Upper lobe of left lung (tissue), 4 donors: ENCODE results near the gene AFAP1L1.

Source experiments
- EP300 ChIP-seq, 4 donors: sonication (generic); formaldehyde crosslinking; IDR thresholded peaks; one replicate each; pipeline ENCODE4 v1.5.1; 2017; ENCODE audit warnings: antibody characterized with exemption in 4 of 4, control low read depth in 2 of 4
- POLR2A ChIP-seq, 4 donors: fragments of 450-650 bp; IDR thresholded peaks; one replicate each; pipeline ENCODE4 v1.5.1; 2016 to 2017; ENCODE audit warnings: antibody characterized with exemption in 4 of 4, mild to moderate bottlenecking in 2 of 4
- POLR2AphosphoS5 ChIP-seq, 2 donors: sonication (generic); formaldehyde crosslinking; IDR thresholded peaks; one replicate each; pipeline ENCODE4 v1.5.1; 2017; ENCODE audit warnings: antibody characterized with exemption in 2 of 2
- TF ChIP-seq, protein P1 (sequence below), 6 experiments: fragments of 450-650 bp in 4 of 6; fragments of 200-600 bp in 2 of 6; sonication (generic) in 2 of 6; IDR thresholded peaks; one replicate each; pipeline ENCODE4 v1.5.1; 2016 to 2019; ENCODE audit warnings: antibody characterized with exemption in 6 of 6

DNA sequence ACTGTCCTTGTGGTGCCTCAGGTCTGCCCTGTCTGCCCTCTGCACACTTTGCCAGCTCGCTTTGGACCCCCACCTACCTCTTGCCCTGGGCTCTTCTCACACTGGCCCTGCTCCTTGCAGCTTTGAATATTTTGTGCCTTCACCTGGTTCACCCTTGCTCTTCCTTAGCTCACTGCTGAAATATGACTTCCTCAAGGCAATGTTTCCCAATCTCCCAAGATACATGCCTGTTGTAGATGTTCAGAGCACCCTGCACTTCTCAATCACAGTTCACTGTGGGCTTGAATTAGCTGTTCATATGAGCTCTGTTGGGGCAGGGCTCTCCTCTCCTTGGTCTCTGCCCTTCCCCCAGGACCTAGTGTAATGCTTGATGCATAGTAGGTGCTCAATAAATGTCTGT, 8.0 kb downstream of the AFAP1L1 start:
- TF ChIP-seq, protein P1, sequence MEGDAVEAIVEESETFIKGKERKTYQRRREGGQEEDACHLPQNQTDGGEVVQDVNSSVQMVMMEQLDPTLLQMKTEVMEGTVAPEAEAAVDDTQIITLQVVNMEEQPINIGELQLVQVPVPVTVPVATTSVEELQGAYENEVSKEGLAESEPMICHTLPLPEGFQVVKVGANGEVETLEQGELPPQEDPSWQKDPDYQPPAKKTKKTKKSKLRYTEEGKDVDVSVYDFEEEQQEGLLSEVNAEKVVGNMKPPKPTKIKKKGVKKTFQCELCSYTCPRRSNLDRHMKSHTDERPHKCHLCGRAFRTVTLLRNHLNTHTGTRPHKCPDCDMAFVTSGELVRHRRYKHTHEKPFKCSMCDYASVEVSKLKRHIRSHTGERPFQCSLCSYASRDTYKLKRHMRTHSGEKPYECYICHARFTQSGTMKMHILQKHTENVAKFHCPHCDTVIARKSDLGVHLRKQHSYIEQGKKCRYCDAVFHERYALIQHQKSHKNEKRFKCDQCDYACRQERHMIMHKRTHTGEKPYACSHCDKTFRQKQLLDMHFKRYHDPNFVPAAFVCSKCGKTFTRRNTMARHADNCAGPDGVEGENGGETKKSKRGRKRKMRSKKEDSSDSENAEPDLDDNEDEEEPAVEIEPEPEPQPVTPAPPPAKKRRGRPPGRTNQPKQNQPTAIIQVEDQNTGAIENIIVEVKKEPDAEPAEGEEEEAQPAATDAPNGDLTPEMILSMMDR (IDR thresholded peaks at IDR 0.05): no peak
- TF ChIP-seq POLR2A (IDR thresholded peaks at IDR 0.05) (no peak), EP300 (IDR thresholded peaks at IDR 0.05) (no peak), POLR2AphosphoS5 (IDR thresholded peaks at IDR 0.05) (no peak)
